Breast epithelium (tissue), 4 donors: ENCODE measurements around the gene TBC1D23. TPM values are rescaled to one million over a fixed set of nuclear protein-coding genes. Genes with fewer than 3 reads are reported as not detected.

Experiments
- DNase-seq, 2 donors: peaks; one replicate each; pipeline ENCODE4 v3.0.0-alpha.2; 2019; ENCODE audit warnings: low spot score in 2 of 2
- H3K27ac ChIP-seq, 2 donors: fragments of 200-600 bp; sonication (generic) in 1 of 2; one replicate each; pipeline ENCODE4 v1.5.1; 2016 to 2019; ENCODE audit warnings: mild to moderate bottlenecking in 1 of 2
- H3K27me3 ChIP-seq, 2 donors: fragments of 200-600 bp; sonication (generic) in 1 of 2; one replicate each; pipeline versions ENCODE4 v1.5.1 to v1.6.0; 2017 to 2019; ENCODE audit warnings: control low read depth in 1 of 2, mild to moderate bottlenecking in 1 of 2
- H3K36me3 ChIP-seq: fragments of 200-600 bp; one replicate; pipeline ENCODE4 v1.5.1; 2019
- H3K4me1 ChIP-seq, 2 donors: fragments of 200-600 bp; sonication (generic); one replicate each; pipeline ENCODE4 v1.5.1; 2016 to 2019; ENCODE audit warnings: control low read depth in 1 of 2
- H3K4me3 ChIP-seq, 3 donors: fragments of 200-600 bp; sonication (generic); 1 replicate in 2 of 3; 2 replicates in 1 of 3; pipeline ENCODE4 v1.5.1; 2016 to 2019; ENCODE audit warnings: mild to moderate bottlenecking in 3 of 3, moderate library complexity in 2 of 3
- H3K9me3 ChIP-seq, 2 donors: fragments of 200-600 bp; sonication (generic) in 1 of 2; one replicate each; pipeline ENCODE4 v1.5.1; 2016 to 2019; ENCODE audit warnings: control low read depth in 1 of 2
- POLR2A ChIP-seq: fragments of 450-650 bp; IDR thresholded peaks from one replicate; pipeline ENCODE4 v1.6.1; 2016; ENCODE audit warnings: antibody characterized with exemption, mild to moderate bottlenecking, moderate library complexity
- POLR2AphosphoS5 ChIP-seq, 3 donors: sonication (generic); formaldehyde crosslinking; IDR thresholded peaks; one replicate each; pipeline ENCODE4 v1.6.1; 2017; ENCODE audit warnings: antibody characterized with exemption in 3 of 3
- intact Hi-C: fragments of 100-400 bp; cut with DNase I; formaldehyde crosslinking; loops from one replicate; pipeline ENCODE4 v1.15.1; 2023; ENCODE audit warnings: low total_unique reads
- total RNA-seq, 3 donors: library from RNA; depleted of rRNA; stranded (reverse); fragments of >200 nt; gene quantifications; one replicate each; pipeline ENCODE4 v1.1.0, GENCODE V29; 2016
- TF ChIP-seq, protein P1 (sequence below), 3 donors: fragments of 450-650 bp; IDR thresholded peaks; one replicate each; pipeline ENCODE4 v1.5.1; 2016 to 2017; ENCODE audit warnings: antibody characterized with exemption in 3 of 3, mild to moderate bottlenecking in 3 of 3, moderate library complexity in 3 of 3

Gene TBC1D23
- total RNA-seq, 3 donors from 2014 or later = 32.8 to 48.2 (median 42.9) TPM

GRCh38 chr3:100274361-100274760 lies 13.6 kb downstream of the TBC1D23 start:
- no peak for DNase-seq
- no peaks in the 10 kb centered on the region for H3K4me1 ChIP-seq

GRCh38 chr3:100277255-100277800 lies 16.5 kb downstream of the TBC1D23 start:
- intact Hi-C loops = no loop called here
- Histone ChIP-seq H3K4me1 (no peaks in the 10 kb centered on the region), H3K36me3 (no peaks in the 10 kb centered on the region), H3K4me3 (no peak overlapping the region), H3K27me3 (no peaks in the 10 kb centered on the region), H3K27ac (no peak overlapping the region), H3K9me3 (no peaks in the 10 kb centered on the region)
- no peak for DNase-seq
- TF ChIP-seq, protein P1, sequence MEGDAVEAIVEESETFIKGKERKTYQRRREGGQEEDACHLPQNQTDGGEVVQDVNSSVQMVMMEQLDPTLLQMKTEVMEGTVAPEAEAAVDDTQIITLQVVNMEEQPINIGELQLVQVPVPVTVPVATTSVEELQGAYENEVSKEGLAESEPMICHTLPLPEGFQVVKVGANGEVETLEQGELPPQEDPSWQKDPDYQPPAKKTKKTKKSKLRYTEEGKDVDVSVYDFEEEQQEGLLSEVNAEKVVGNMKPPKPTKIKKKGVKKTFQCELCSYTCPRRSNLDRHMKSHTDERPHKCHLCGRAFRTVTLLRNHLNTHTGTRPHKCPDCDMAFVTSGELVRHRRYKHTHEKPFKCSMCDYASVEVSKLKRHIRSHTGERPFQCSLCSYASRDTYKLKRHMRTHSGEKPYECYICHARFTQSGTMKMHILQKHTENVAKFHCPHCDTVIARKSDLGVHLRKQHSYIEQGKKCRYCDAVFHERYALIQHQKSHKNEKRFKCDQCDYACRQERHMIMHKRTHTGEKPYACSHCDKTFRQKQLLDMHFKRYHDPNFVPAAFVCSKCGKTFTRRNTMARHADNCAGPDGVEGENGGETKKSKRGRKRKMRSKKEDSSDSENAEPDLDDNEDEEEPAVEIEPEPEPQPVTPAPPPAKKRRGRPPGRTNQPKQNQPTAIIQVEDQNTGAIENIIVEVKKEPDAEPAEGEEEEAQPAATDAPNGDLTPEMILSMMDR (IDR thresholded peaks at IDR 0.05) = no peak
- TF ChIP-seq POLR2A (no peak), POLR2AphosphoS5 (IDR thresholded peaks at IDR 0.05) (no peak)

More at GRCh38 chr3:100274361-100274760, 13.6 kb downstream of the TBC1D23 start:
- Histone ChIP-seq H3K27ac (no peak overlapping the region), H3K9me3 (no peaks in the 10 kb centered on the region), H3K27me3 (no peaks in the 10 kb centered on the region), H3K36me3 (no peaks in the 10 kb centered on the region), H3K4me3 (no peak overlapping the region)
- TF ChIP-seq POLR2AphosphoS5 (IDR thresholded peaks at IDR 0.05) (no peak), POLR2A (no peak)
- TF ChIP-seq, protein P1 (IDR thresholded peaks at IDR 0.05) = no peak
- intact Hi-C loops = no loop called here

- no peaks in the 10 kb centered on the region for H3K27me3 ChIP-seq
- H3K9me3 ChIP-seq = no peaks in the 10 kb centered on the region
- no peak overlapping the region for H3K27ac ChIP-seq
- intact Hi-C loops = no loop called here
- TF ChIP-seq, protein P1 (IDR thresholded peaks at IDR 0.05) = no peak
- no peak for TF ChIP-seq POLR2A
- no peak for TF ChIP-seq POLR2AphosphoS5 (IDR thresholded peaks at IDR 0.05)
- H3K4me3 ChIP-seq = no peak overlapping the region
- H3K36me3 ChIP-seq = no peaks in the 10 kb centered on the region
- H3K4me1 ChIP-seq = no peaks in the 10 kb centered on the region
- no peak for DNase-seq
Measured at GRCh38 chr3:100278910-100279309, 18.1 kb downstream of the TBC1D23 start.

DNA sequence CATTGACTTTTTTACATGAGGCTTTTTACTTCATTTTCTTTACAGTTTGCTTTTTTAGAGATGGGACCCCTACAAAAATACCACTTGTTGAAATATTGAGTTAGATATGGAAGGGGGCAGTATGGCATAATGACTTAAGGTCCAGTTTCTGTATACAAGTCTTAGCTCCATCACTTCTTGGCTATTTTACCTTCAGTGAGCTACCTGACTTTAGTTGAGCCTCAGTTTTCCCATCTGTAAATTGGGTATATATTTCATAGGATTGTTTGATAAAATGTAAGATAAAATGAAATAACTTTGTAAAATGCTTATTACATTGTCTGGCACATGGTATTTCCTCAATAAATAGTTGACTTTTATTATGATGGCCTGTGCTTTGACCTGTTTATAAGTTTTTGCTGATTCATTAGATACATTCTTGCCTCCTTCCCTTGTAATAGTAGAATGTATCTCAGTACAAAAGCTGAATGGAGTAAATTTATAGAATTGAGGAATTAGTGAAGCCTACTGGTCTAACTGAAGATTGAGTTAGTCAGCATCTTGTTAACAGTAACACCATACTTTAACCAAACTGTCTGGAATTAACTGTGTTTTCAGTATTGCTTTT lies 27.6 kb downstream of the TBC1D23 start:
- H3K27me3 ChIP-seq = no peaks in the 10 kb centered on the region
- H3K4me3 ChIP-seq = no peak overlapping the region
- no peaks in the 10 kb centered on the region for H3K4me1 ChIP-seq
- intact Hi-C loops = no loop called here
- no peak for DNase-seq
- no peaks in the 10 kb centered on the region for H3K9me3 ChIP-seq
- H3K36me3 ChIP-seq = peaks cover 3% of the 10 kb centered on the region
- TF ChIP-seq POLR2AphosphoS5 (IDR thresholded peaks at IDR 0.05) (no peak), POLR2A (no peak)
- TF ChIP-seq, protein P1 (IDR thresholded peaks at IDR 0.05) = no peak
- no peak overlapping the region for H3K27ac ChIP-seq

DNA sequence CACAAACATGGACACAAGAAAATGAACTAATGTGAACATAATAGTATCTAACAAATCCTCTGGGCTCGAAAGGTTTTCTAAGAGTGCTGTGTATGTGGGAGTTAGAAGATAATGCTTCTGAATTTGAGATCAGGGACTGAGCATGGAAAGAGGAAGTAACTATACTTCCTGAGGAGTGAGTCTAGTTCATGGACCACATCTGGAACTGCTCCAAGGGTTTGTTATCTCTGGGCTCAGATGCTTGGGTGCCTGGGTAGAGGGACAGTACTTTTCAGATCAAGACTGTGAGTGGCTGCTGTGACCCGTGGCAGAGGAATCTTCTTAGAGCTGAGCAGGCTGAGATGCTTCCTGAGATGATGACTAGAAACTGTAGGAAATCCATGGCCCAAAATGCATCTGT lies 28.5 kb downstream of the TBC1D23 start:
- H3K4me3 ChIP-seq = no peak overlapping the region
- intact Hi-C loops = no loop called here
- TF ChIP-seq, protein P1 (IDR thresholded peaks at IDR 0.05) = no peak
- TF ChIP-seq POLR2A (no peak), POLR2AphosphoS5 (IDR thresholded peaks at IDR 0.05) (no peak)
- no peak overlapping the region for H3K27ac ChIP-seq
- no peaks in the 10 kb centered on the region for H3K9me3 ChIP-seq
- H3K36me3 ChIP-seq = peaks cover 3% of the 10 kb centered on the region
- no peaks in the 10 kb centered on the region for H3K4me1 ChIP-seq
- DNase-seq = no peak
- no peaks in the 10 kb centered on the region for H3K27me3 ChIP-seq
